HCT116 (cell line): Measurements from ENCODE around the gene ARHGEF10L. TPM values are rescaled to one million over a fixed set of nuclear protein-coding genes. Genes with fewer than 3 reads are reported as not detected.

Source experiments
- ATAC-seq: fragments of 200-7000 bp; cut with Tn5 transposase; 2 replicates; pipeline ENCODE4 v1.9.1; 2020; ENCODE audit warnings: mild to moderate bottlenecking, moderate library complexity
- BruUV-seq: library from RNA; stranded (reverse); fragments of 400-500 nt; replicated peaks from 2 replicates; lab custom pipeline; 2021; lab: Mats Ljungman, UMichigan
- CTCF ChIA-PET: fragments of 300-600 bp; sonication (Branson Sonifier 250); formaldehyde crosslinking; loops from one replicate; lab custom pipeline; 2021; ENCODE audit warnings: antibody characterized with exemption; lab: Charles Lee
- POLR2A ChIA-PET: fragments of 300-600, 350-600 bp; sonication (Branson Sonifier 250); formaldehyde crosslinking; loops from one replicate; lab custom pipeline; 2021; ENCODE audit warnings: antibody characterized with exemption; lab: Charles Lee
- RAD21 ChIA-PET, 2 experiments: fragments of 300-600 bp; sonication (Branson Sonifier 250); formaldehyde crosslinking; loops; one replicate each; lab custom pipeline; 2023; ENCODE audit warnings: low total read pairs in 2 of 2; ENCODE audit not compliant: uncharacterized antibody in 2 of 2, unreplicated experiment in 2 of 2, low non-redundant PET in 1 of 2; lab: Charles Lee
- DNase-seq: peaks from one replicate; pipeline ENCODE4 v3.0.0-alpha.2; 2010; ENCODE audit warnings: low read depth, low spot score
- H2AFZ ChIP-seq: fragments of 200-600 bp; shearing (Covaris generic), sonication (generic); 2 replicates; pipeline ENCODE4 v1.6.1; 2017; ENCODE audit warnings: low read depth, mixed run types, mixed read lengths, antibody characterized with exemption, low read length; ENCODE audit not compliant: poor library complexity, severe bottlenecking
- H3K27ac ChIP-seq: 2 replicates; pipeline ENCODE4 v1.5.1; 2012; ENCODE audit warnings: low read depth, low read length
- H3K27me3 ChIP-seq: fragments of 200-600 bp; sonication (generic); 2 replicates; pipeline ENCODE4 v1.6.1; 2016; ENCODE audit warnings: mixed run types, low read length, mixed read lengths; ENCODE audit not compliant: insufficient read depth
- H3K36me3 ChIP-seq, 2 experiments: fragments of 200-500 bp in 1 of 2; fragments of 200-600 bp in 1 of 2; sonication (Bioruptor generic) in 1 of 2; sonication (generic) in 1 of 2; 2 replicates each; pipeline versions ENCODE4 v1.5.1 to v1.6.1; 2014 to 2016; ENCODE audit warnings: low read length in 2 of 2, inconsistent platforms in 1 of 2, mixed read lengths in 1 of 2, mixed run types in 1 of 2; ENCODE audit not compliant: insufficient read depth in 2 of 2, control insufficient read depth in 1 of 2
- H3K4me1 ChIP-seq, 2 experiments: fragments of 200-600 bp in 1 of 2; sonication (generic) in 1 of 2; 2 replicates each; pipeline versions ENCODE4 v1.5.1 to v1.6.1; 2012 to 2017; ENCODE audit warnings: low read length in 2 of 2, inconsistent platforms in 1 of 2, mild to moderate bottlenecking in 1 of 2, mixed read lengths in 1 of 2, mixed run types in 1 of 2, moderate library complexity in 1 of 2; ENCODE audit not compliant: insufficient read depth in 2 of 2, control insufficient read depth in 1 of 2
- H3K4me2 ChIP-seq: fragments of 200-600 bp; sonication (generic); 2 replicates; pipeline ENCODE4 v1.6.1; 2017; ENCODE audit warnings: mixed run types, low read length, mixed read lengths
- H3K4me3 ChIP-seq, 2 experiments: fragments of 200-600 bp in 1 of 2; sonication (generic) in 1 of 2; replicated peaks in 1 of 2; 2 replicates each; pipeline ENCODE4 v1.5.1; 2011 to 2016; ENCODE audit warnings: low read length in 2 of 2, control low read depth in 1 of 2, low read depth in 1 of 2, mild to moderate bottlenecking in 1 of 2, mixed read lengths in 1 of 2, mixed run types in 1 of 2
- H3K79me2 ChIP-seq: fragments of 200-600 bp; sonication (generic); 2 replicates; pipeline ENCODE4 v1.6.1; 2017; ENCODE audit warnings: mild to moderate bottlenecking, mixed run types, low read length, moderate library complexity, mixed read lengths; ENCODE audit not compliant: insufficient read depth
- H3K9ac ChIP-seq: fragments of 200-600 bp; sonication (generic); 2 replicates; pipeline ENCODE4 v1.6.1; 2016; ENCODE audit warnings: low read length, mixed read lengths
- H3K9me2 ChIP-seq: fragments of 200-600 bp; sonication (generic), shearing (Covaris generic); 2 replicates; pipeline ENCODE4 v1.6.1; 2017; ENCODE audit warnings: mixed run types, mild to moderate bottlenecking, moderate library complexity; ENCODE audit not compliant: insufficient read depth
- H3K9me3 ChIP-seq, 2 experiments: fragments of 200-500 bp in 1 of 2; fragments of 200-600 bp in 1 of 2; sonication (Bioruptor generic) in 1 of 2; sonication (generic) in 1 of 2; 2 replicates each; pipeline ENCODE4 v1.6.1; 2014 to 2017; ENCODE audit warnings: low read length in 2 of 2, mixed read lengths in 2 of 2, inconsistent platforms in 1 of 2, low read depth in 1 of 2, mild to moderate bottlenecking in 1 of 2, mixed run types in 1 of 2, moderate library complexity in 1 of 2; ENCODE audit not compliant: control insufficient read depth in 1 of 2, insufficient read depth in 1 of 2
- H4K20me1 ChIP-seq: fragments of 200-600 bp; sonication (generic), shearing (Covaris generic); 2 replicates; pipeline ENCODE4 v1.6.1; 2017; ENCODE audit warnings: mixed run types, mild to moderate bottlenecking, moderate library complexity; ENCODE audit not compliant: insufficient read depth
- ATF3 ChIP-seq: IDR thresholded peaks from 2 replicates; pipeline ENCODE4 v1.6.1; 2012
- CBX3 ChIP-seq: IDR thresholded peaks from 2 replicates; pipeline ENCODE4 v1.6.1; 2012; ENCODE audit warnings: low read depth
- CEBPB ChIP-seq: IDR thresholded peaks from 2 replicates; pipeline ENCODE4 v1.6.1; 2012; ENCODE audit warnings: low read depth
- CTCF ChIP-seq, 3 experiments: fragments of 200-600 bp in 1 of 3; sonication (generic) in 1 of 3; IDR thresholded peaks in 2 of 3; conservative IDR thresholded peaks in 1 of 3; 2 replicates each; pipeline ENCODE4 v1.5.1; 2012 to 2017; ENCODE audit warnings: low read depth in 2 of 3, low read length in 2 of 3, antibody characterized with exemption in 1 of 3, borderline replicate concordance in 1 of 3, control low read depth in 1 of 3, mild to moderate bottlenecking in 1 of 3, mixed read lengths in 1 of 3, mixed run types in 1 of 3, moderate library complexity in 1 of 3; ENCODE audit not compliant: insufficient read depth in 1 of 3
- EGR1 ChIP-seq: IDR thresholded peaks from 2 replicates; pipeline ENCODE4 v1.6.1; 2012; ENCODE audit warnings: low read depth
- ELF1 ChIP-seq: IDR thresholded peaks from 2 replicates; pipeline ENCODE4 v1.6.1; 2012; ENCODE audit warnings: low read depth, borderline replicate concordance
- EZH2 ChIP-seq: fragments of 200-600 bp; sonication (generic); IDR thresholded peaks from 2 replicates; pipeline ENCODE4 v1.6.1; 2017; ENCODE audit warnings: antibody characterized with exemption, mixed run types
- EZH2phosphoT487 ChIP-seq: fragments of 200-600 bp; IDR thresholded peaks from 2 replicates; pipeline ENCODE4 v1.6.1; 2018; ENCODE audit warnings: antibody characterized with exemption, borderline replicate concordance
- JUND ChIP-seq: IDR thresholded peaks from 2 replicates; pipeline ENCODE4 v1.6.1; 2012
- MAX ChIP-seq: IDR thresholded peaks from 2 replicates; pipeline ENCODE4 v1.6.1; 2012
- POLR2A ChIP-seq: IDR thresholded peaks from 2 replicates; pipeline ENCODE4 v1.7.0; 2011; ENCODE audit warnings: borderline replicate concordance; ENCODE audit not compliant: insufficient read depth, insufficient read length; ENCODE audit errors: extremely low read depth
- POLR2AphosphoS5 ChIP-seq: IDR thresholded peaks from 2 replicates; pipeline ENCODE4 v1.6.1; 2011; ENCODE audit warnings: mild to moderate bottlenecking, low read depth, low read length, moderate library complexity
- RAD21 ChIP-seq: IDR thresholded peaks from 2 replicates; pipeline ENCODE4 v1.6.1; 2012; ENCODE audit warnings: low read depth, mild to moderate bottlenecking
- SIN3A ChIP-seq: IDR thresholded peaks from 2 replicates; pipeline ENCODE4 v1.6.1; 2012; ENCODE audit warnings: low read depth
- SRF ChIP-seq: IDR thresholded peaks from 2 replicates; pipeline ENCODE4 v1.6.1; 2012; ENCODE audit warnings: low read depth
- TCF7L2 ChIP-seq: IDR thresholded peaks from 2 replicates; pipeline ENCODE4 v1.7.0; 2011; ENCODE audit warnings: borderline replicate concordance, inconsistent platforms; ENCODE audit not compliant: insufficient read depth, insufficient read length; ENCODE audit errors: extremely low read depth
- YY1 ChIP-seq: IDR thresholded peaks from 2 replicates; pipeline ENCODE4 v1.6.1; 2011; ENCODE audit warnings: low read length, low read depth, moderate library complexity, mild to moderate bottlenecking; ENCODE audit not compliant: insufficient replicate concordance; ENCODE audit errors: extremely low read depth
- ZBTB33 ChIP-seq: IDR thresholded peaks from 2 replicates; pipeline ENCODE4 v1.6.1; 2011; ENCODE audit warnings: mild to moderate bottlenecking, low read length, moderate library complexity; ENCODE audit not compliant: insufficient replicate concordance; ENCODE audit errors: extremely low read depth
- ZFX ChIP-seq: fragments of 450-650 bp; IDR thresholded peaks from 2 replicates; pipeline ENCODE4 v1.6.1; 2017
- intact Hi-C: fragments of 100-400 bp; cut with micrococcal nuclease; formaldehyde crosslinking; loops from 2 replicates; pipeline ENCODE4 v1.10.0; 2022
- total RNA-seq: library from RNA; stranded (reverse); gene quantifications from one replicate; pipeline ENCODE4 v1.2.1, GENCODE V29; 2021; ENCODE audit not compliant: unreplicated experiment

Gene ARHGEF10L
- total RNA-seq, 1 experiment from 2014 or later, result 14.7 TPM

GRCh38 chr1:17642943-17643342 is 103.4 kb downstream of the ARHGEF10L start:
- H3K4me3 ChIP-seq, result no peak overlapping the region
- H3K36me3 ChIP-seq, result peaks cover 0 to 11% of the 10 kb centered on the region in 2 experiments; a peak in 1 of 4 replicates
- no peaks in the 10 kb centered on the region for H3K9me2 ChIP-seq
- no peak overlapping the region for H3K9ac ChIP-seq
- H3K79me2 ChIP-seq, result no peaks in the 10 kb centered on the region
- ATAC-seq, result no peak
- TF ChIP-seq ELF1 (no peak), ZBTB33 (no peak), JUND (no peak), EZH2phosphoT487 (no peak), POLR2A (no peak), RAD21 (no peak), CTCF (IDR thresholded peaks at IDR 0.05 in 2 of 3, conservative IDR thresholded peaks at IDR 0.05 in 1 of 3; ENCODE audit: borderline replicate concordance in 1 of 3, insufficient read depth in 1 of 3, low read depth in 2 of 3, low read length in 2 of 3) (no peak), ZFX (no peak), YY1 (no peak), SIN3A (no peak), MAX (no peak), EGR1 (no peak), EZH2 (no peak), SRF (no peak), ATF3 (no peak), POLR2AphosphoS5 (no peak), TCF7L2 (no peak), CEBPB (no peak), CBX3 (no peak)
- TF ChIP-seq, all 23 proteins: peak for 0
- ChIA-PET RAD21 (no interaction called here), CTCF (interaction anchor here (0.7 kb wide), 1 partner anchor 19 kb away, joined by 3 read pairs; no protein-coding TSS in a partner anchor), POLR2A (no interaction called here)
- H4K20me1 ChIP-seq, result no peaks in the 10 kb centered on the region
- no peaks in the 10 kb centered on the region for H3K4me1 ChIP-seq
- no peak overlapping the region for H3K4me2 ChIP-seq
- H3K27ac ChIP-seq, result no peak overlapping the region
- intact Hi-C loops, result no loop called here
- no TSS peak for BruUV-seq
- H3K9me3 ChIP-seq, result no peaks in the 10 kb centered on the region
- no peaks in the 10 kb centered on the region for H3K27me3 ChIP-seq
- no peak overlapping the region for H2AFZ ChIP-seq
- no peak for DNase-seq
